RPMI8226 (cell line): ENCODE measurements around the gene PIP5K1B.
A peak's percentile ranks its signal among the peaks of the same experiment; 100 is the strongest.

ENCODE experiments used
- DNase-seq: peaks from one replicate; pipeline ENCODE4 v3.0.0-alpha.2; 2015

PIP5K1B gene

DNA sequence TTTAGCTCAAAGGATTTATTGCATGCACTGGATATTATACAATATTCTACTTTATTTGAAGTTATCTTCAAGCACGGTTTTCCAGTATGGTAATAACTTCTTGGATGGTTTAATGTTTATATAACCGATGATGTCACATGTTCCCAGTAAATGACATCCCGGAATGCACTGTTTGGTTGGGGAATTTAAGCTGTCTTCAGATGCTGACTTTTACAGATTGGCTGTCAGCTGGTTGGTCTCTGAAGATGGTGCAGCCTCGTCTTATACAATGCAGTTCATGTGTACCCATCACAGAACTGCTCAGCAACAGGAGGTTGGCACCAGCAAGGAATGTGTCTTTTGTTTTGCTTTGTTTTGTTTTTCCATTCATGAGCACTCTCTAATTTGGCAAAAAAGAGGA, 165.0 kb downstream of the PIP5K1B start:
- DNase-seq = no peak

DNA sequence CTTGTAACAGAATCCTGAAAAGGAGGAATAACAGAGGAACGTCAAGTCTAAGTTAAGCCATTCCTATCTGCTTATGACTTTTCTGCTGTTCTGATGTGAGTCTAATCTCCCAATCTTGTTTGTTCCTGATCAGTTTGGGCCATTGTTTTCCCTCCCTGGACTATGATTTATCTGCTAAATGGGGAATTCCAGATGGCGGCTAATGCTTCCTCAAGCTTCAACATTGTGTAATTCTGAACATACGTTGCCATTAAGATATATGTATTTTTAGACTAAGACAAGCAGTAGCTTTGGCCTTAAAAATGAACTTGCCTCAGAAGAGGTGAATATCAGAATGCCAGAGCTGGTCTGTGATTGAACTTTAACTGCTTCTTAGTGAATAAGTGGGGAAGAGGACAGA, 166.2 kb downstream of the PIP5K1B start:
- no peak for DNase-seq

GRCh38 chr9:68872026-68872501, 167.0 kb downstream of the PIP5K1B start:
- DNase-seq = no peak

DNA sequence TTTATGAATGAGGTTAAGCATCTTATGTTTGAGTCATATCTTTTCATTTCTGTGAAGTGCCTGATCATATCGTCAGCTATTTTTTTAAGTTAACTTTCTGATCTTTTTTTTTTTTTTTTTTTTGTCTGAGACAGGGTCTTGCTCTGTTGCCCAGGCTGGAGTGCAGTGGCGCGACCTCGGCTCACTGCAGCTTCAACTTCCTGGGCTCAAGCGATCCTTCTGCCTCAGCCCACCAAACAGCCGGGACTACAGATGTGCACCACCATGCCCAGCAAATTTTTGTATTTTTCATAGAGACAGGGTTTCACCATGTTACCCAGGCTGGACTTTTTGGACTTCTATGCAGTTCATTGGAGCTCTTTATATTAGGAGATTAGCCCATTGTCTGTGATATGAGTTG, 168.1 kb downstream of the PIP5K1B start:
- no peak for DNase-seq

GRCh38 chr9:68876273-68876672, 171.2 kb downstream of the PIP5K1B start:
- DNase-seq = no peak

DNA sequence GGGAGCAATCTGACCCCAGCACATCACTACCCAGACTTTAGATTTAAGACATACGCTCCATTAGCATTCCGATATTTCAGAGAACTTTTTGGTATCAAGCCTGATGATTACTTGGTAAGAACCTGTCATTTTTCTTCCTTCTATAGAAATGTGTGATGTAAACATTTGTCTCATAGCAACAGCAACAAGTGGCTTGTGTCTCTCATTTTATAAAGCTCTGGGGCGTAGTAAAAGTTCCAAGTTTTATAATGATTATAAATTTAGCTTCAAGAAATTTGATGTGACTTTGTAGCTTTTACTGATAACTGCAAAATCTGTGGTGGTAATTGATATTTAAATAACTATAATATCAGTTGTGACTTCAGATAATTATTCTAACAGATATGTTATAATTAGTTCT, 171.6 kb downstream of the PIP5K1B start:
- DNase-seq = no peak

GRCh38 chr9:68877219-68877618, 172.2 kb downstream of the PIP5K1B start:
- DNase-seq = no peak

GRCh38 chr9:68878450-68878849, 173.4 kb downstream of the PIP5K1B start:
- DNase-seq = no peak

DNA sequence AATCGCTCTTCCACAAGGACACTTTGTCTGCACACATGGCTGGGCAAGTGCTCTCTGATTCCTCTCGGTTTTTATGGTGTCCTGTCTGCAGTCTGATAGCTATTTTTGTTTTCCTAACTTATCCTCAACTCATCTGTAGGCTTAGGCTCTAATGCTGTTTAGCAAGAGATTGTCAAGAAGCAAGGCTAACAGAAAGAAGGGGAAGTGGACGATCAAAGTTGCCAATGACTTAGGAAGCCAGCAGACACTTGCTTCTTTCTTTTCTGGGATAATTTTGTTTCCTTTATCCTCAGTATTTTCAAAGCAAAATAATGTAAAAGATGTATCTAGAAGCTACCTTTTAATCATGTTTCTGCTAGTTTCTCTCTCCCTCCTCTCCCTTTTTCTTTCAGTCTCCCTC, 178.2 kb downstream of the PIP5K1B start:
- no peak for DNase-seq

GRCh38 chr9:68887232-68887631, 182.2 kb downstream of the PIP5K1B start:
- DNase-seq = no peak

- DNase-seq = no peak
These were observed 189.5 kb downstream of the PIP5K1B start for GRCh38 chr9:68894502-68894901.

DNA sequence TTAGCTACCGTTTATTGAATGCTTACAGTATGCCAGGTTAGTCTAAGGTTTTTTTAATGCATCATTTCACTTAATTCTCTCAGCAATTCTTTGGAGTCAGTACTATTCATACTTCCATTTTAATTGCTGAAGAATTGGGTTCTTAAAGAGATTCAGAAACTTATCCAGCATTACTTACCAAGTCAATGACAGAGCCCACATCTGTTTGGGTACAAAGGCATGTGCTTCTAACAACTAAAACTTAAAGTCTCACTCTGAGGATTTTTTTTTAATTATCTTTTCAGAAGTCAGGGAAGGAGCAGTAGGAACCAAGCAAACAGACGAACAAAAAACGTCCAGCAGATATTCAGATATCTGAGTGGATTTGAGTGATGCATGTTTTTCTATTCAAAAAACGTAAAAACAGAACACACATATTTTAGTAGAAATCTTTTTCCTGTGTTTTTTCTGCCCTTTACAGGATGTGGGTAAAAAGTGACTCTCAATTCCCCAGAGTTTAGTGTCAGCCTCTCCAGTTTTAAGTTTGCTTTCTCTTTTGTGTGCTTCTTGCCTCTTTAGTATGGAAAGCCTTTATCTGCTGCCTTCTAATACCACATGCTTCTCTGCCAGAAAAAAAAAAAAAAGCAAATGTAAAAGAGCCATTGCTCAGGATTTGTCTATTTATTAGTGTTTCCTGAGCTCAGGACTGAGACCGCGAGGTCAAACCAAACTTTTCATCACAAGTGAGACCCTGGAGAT, 190.9 kb downstream of the PIP5K1B start:
- no peak for DNase-seq

- no peak for DNase-seq
These were observed 191.4 kb downstream of the PIP5K1B start for GRCh38 chr9:68896486-68896885.

GRCh38 chr9:68897577-68898145, 192.6 kb downstream of the PIP5K1B start:
- no peak for DNase-seq

DNA sequence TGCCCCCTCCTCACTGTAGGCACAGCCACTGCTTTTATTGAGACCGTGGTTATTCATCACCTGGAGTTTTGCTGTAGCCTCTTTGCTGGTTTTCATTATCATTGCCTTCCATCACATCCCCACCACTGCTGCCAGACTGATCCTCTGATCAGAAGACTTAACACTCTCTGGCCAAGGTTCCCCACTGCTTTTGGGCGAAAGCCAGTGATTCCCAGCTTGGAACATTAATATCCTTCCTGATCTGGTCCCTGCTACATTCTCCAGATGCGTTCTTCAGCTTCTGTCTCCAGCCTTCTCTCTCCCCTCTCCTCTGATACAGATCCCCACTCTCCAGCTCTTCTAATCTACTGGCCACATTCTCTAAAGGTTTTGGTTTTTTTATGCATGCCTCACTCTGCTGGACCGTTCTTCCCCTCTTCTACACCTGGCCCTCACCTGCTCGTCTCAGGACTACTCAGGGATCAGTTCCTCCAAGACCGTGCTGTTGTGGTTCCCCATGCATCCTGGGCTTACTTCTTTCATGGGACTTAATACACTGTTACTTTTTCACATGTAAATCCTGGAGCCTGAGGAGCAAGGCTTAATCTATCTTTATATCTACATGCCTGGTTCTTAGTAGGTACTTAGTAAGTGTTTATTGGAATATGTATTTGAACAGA, 193.9 kb downstream of the PIP5K1B start:
- DNase-seq = peak; percentile 25

- no peak for DNase-seq
These were observed 199.4 kb downstream of the PIP5K1B start for GRCh38 chr9:68904454-68904853.

- no peak for DNase-seq
These were observed 200.1 kb downstream of the PIP5K1B start for GRCh38 chr9:68905129-68905528.

DNA sequence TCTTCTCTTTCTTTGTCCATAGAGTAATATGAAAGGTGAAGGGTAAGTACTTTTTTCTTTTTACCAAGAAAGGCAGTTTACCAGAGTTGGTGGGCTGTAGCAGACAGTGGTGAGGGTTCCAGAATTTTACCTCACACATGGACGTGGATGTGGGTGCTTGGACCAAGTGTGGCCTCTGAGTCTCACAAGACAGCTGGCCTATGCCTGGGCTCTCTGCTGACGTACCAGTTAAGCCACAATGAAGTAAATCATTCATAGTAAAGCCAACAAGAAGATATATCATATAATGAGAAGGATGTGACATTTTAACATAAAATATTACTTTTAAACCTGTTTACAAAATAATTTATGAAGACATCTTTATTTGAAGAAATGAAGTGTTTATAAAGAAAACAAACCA, 202.9 kb downstream of the PIP5K1B start:
- DNase-seq = no peak

DNA sequence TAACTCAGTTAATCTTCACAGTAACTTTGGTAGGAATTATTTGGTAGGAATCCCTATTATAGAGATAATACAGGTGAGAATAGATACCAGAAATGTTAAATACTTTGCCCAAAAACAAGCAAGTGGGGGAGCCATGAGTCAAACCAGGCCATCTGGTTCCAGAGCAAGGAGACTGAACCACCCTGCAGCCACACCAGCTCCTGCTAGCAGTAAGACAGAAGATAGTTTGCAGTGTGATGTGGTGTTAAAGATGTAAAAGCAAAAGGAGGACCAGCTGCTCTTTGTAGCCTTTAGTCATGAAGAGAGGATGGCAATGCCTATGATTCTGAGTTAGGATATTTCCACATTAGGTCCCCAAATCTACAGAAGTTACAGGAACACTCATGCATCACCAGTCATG, 207.5 kb downstream of the PIP5K1B start:
- no peak for DNase-seq

GRCh38 chr9:68913054-68913453, 208.0 kb downstream of the PIP5K1B start:
- no peak for DNase-seq

GRCh38 chr9:68914751-68915150, 209.7 kb downstream of the PIP5K1B start:
- no peak for DNase-seq

DNA sequence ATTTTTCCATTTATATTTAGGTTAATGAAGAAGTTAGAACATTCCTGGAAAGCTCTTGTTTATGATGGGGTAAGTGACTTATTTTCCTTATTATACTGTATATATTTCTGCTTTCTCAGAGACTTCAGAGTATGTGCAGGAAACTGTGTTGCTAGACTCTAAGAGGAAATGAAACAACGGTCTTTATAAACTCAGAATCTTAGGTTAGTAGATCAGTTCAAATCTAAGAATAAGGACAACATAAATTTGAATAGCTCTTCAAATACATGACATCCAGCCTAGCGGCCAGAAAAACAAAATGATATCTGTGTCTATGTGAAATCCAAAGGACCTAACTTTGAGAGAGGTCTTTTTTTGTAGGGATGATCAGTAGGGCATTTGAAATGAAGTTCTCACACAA, 214.6 kb downstream of the PIP5K1B start:
- no peak for DNase-seq

GRCh38 chr9:68920921-68921320, 215.9 kb downstream of the PIP5K1B start:
- DNase-seq = no peak

DNA sequence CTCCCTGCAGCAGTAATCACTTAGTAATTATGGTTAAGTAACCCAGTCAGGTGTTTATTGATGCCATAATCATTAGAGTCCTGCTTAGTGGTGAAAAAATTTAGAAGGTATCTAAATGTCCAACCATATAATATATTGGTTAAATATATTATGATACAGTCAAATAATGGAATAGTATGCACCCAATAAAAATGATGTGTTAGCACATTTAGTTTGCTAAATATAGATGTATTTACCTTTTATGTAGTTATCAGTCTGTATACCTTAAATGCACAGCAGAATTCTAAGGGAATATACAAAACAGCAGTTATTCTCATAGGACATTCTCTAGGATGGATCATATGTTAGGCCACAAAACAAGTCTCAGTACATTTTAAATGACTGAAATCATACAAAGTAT, 218.4 kb downstream of the PIP5K1B start:
- no peak for DNase-seq
